Stimulated activated CD4-positive, alpha-beta T cell treated with anti-CD3 and anti-CD28 coated beads, Interleukin-4, amount 100 ng/mL, for 24 hours (primary cell): Measurements from ENCODE around the gene SNX25.
"Not testable (repeated sequence)": the region's sequence is repeated elsewhere in the genome, so short reads cannot be mapped to it uniquely, and the experiment has no call there.

Source experiments
- DNase-seq: peaks from one replicate; pipeline ENCODE4 v3.0.0-alpha.2; 2020

Gene SNX25

GRCh38 chr4:185346975-185347601, 137.7 kb downstream of the SNX25 start:
- no peak for DNase-seq

- DNase-seq, result no peak
Measured at GRCh38 chr4:185351691-185352090, 142.3 kb downstream of the SNX25 start.

GRCh38 chr4:185352202-185352601, 142.8 kb downstream of the SNX25 start:
- no peak for DNase-seq

GRCh38 chr4:185352741-185353140, 143.3 kb downstream of the SNX25 start:
- DNase-seq, result no peak

- DNase-seq, result no peak
Measured at GRCh38 chr4:185357211-185357610, 147.8 kb downstream of the SNX25 start.

GRCh38 chr4:185357733-185358440, 148.5 kb downstream of the SNX25 start:
- DNase-seq, result no peak

- DNase-seq, result no peak
Measured at GRCh38 chr4:185358514-185358913, 149.1 kb downstream of the SNX25 start.

- DNase-seq, result no peak
Measured at GRCh38 chr4:185358959-185359358, 149.6 kb downstream of the SNX25 start.

GRCh38 chr4:185359767-185360446, 150.5 kb downstream of the SNX25 start:
- DNase-seq, result no peak

- no peak for DNase-seq
Measured at GRCh38 chr4:185361872-185362271, 152.5 kb downstream of the SNX25 start.

- DNase-seq, result not testable (repeated sequence)
Measured at GRCh38 chr4:185362570-185362969, 153.2 kb downstream of the SNX25 start.

- DNase-seq, result no peak
Measured at GRCh38 chr4:185363251-185363650, 153.9 kb downstream of the SNX25 start.

- no peak for DNase-seq
Measured at GRCh38 chr4:185364886-185365285, 155.5 kb downstream of the SNX25 start.

- no peak for DNase-seq
Measured at GRCh38 chr4:185369731-185370130, 160.3 kb downstream of the SNX25 start.

GRCh38 chr4:185370268-185370949, 161.0 kb downstream of the SNX25 start:
- DNase-seq, result no peak

- no peak for DNase-seq
Measured at GRCh38 chr4:185371702-185372101, 162.3 kb downstream of the SNX25 start.

- DNase-seq, result no peak
Measured at GRCh38 chr4:185374027-185374426, 164.6 kb downstream of the SNX25 start.

GRCh38 chr4:185374573-185374972, 165.2 kb downstream of the SNX25 start:
- no peak for DNase-seq

- no peak for DNase-seq
Measured at GRCh38 chr4:185378264-185378663, 168.9 kb downstream of the SNX25 start.

- no peak for DNase-seq
Measured at GRCh38 chr4:185379326-185380295, 170.2 kb downstream of the SNX25 start.

GRCh38 chr4:185380320-185380719, 170.9 kb downstream of the SNX25 start:
- DNase-seq, result no peak
